Measurements from ENCODE around the gene FBN2.

- TF ChIP-seq CTCF (IDR thresholded peaks at IDR 0.05; ENCODE audit: borderline replicate concordance, extremely low read depth, low read length, poor library complexity, severe bottlenecking): no peak
- no peak for TF ChIP-seq EZH2 (IDR thresholded peaks at IDR 0.05; ENCODE audit: borderline replicate concordance, low read depth, low read length, severe bottlenecking)
These were observed 312.6 kb downstream of the FBN2 start for GRCh38 chr5:128225245-128226030.

Measured in DND-41 (cell line).